HG03095 (cell line): ENCODE measurements around the gene ADCK1.
"Not testable (repeated sequence)": the region's sequence is repeated elsewhere in the genome, so short reads cannot be mapped to it uniquely, and the experiment has no call there.

Experiments used
- ATAC-seq: cut with Tn5 transposase; IDR thresholded peaks from one replicate; pipeline ENCODE4 v1.9.1; 2021; ENCODE audit warnings: moderate library complexity; ENCODE audit not compliant: unreplicated experiment

Gene ADCK1

DNA sequence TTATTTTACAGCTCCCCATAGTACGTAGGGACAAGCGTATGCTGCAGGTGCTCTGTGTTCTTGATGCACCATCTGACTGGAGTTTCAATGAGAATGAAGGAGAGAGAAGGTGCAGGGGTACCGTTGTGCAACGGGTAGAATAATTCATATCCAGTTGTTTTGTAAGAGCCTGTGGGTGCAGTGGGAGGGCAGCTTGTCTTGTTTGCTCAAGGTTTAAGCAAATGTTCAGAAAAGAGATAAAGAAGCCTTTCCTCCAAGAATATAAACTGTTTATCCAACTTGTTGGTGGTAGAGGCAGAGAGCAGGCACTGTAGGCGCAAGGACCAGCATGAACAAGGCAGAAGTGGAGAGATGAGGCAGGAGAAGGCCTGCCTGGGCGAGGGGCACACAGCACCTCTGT, 64.2 kb downstream of the ADCK1 start:
- no peak for ATAC-seq

DNA sequence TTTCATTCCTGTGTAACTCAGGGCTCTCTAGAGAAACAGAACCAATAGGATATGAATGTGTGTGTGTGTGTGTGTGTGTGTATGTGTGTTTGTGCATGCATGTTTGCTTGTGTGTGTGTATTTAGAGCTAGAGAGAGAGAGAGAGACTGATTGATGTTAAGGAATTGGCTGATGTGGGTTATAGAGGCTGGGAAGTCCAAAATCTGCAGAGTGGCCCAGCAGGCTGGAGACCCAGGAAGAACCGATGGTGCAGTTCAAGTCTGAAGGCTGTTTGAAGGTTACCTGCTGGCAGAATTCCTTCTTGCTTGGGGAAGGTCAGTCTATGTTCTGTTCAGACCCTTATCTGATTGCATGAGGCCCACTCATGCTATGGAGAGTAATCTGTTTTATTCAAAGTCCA, 64.7 kb downstream of the ADCK1 start:
- ATAC-seq = no peak

DNA sequence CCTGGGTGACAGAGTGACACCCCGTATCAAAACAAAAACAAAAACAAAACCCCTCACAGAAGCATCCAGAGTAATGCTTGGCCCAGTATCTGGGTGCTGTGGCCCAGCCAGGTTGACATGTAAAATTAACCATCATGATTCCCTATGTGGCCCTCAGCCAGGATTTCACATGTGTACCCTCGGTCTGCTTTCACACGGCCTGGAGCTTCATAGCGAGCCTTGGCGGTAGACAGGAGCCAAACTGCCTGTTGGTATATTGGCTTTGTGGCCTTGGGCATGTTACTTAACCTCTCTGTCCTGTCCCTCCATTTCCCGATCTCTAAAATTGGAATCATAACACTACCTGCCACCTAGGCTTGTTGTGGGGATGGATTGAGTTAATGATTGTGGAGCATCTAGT, 65.5 kb downstream of the ADCK1 start:
- ATAC-seq = no peak

DNA sequence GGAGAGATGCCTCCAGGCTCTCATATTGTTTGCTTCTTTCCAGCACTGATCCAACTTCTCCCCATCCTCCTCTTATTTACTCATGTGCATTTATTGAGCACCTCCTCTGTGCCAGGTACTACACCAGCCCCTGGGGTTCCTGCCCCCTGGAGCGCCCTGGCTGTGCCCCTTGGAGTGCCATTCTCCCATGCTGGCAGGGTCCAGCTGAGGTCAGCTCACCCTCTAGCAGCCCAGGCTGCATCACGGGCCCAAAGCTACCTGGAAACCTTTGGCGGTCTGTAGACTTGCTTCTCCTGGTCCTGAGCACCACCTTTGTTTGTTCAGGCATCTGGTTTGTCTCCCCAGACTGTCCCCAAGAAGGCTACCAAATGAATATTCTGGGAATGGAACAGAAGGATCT, 67.0 kb downstream of the ADCK1 start:
- no peak for ATAC-seq

GRCh38 chr14:77867476-77867875, 67.6 kb downstream of the ADCK1 start:
- ATAC-seq = no peak

DNA sequence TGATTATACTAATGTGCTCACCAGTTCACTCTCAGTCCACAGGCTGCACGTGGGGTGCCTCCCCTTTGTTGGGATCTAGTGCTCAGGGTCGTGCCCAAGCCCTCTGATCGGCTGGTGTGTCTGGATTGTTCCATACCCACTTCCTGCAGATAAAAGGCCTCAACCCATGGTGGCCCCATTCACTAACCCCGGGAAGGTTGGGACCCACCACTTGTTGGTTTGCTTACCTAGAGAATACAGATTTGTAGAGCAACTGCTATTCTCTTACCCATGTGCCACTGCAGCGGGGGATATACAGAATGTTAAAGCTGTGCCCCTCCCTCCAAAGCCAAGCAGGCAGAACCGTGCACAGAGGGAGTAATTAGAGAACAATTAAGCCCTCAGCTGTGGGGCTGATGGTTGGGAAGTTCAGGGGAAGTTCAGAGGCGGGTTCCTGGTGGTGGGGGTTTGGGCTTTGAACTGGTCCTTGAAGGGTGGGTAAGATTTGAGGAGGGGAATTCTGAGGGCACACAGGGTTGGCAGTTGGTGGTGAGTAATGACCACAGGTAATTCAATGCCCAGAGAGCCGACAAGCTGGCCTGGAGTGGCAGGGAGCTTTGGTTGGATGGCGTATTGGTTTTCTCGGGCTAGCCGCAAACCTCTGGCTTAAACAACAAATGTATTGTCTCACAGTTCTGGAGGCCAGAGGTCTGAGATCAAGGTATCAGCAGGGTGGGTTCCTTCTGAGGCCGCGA, 68.8 kb downstream of the ADCK1 start:
- no peak for ATAC-seq

- no peak for ATAC-seq
These were observed 69.4 kb downstream of the ADCK1 start for GRCh38 chr14:77869340-77869739.

DNA sequence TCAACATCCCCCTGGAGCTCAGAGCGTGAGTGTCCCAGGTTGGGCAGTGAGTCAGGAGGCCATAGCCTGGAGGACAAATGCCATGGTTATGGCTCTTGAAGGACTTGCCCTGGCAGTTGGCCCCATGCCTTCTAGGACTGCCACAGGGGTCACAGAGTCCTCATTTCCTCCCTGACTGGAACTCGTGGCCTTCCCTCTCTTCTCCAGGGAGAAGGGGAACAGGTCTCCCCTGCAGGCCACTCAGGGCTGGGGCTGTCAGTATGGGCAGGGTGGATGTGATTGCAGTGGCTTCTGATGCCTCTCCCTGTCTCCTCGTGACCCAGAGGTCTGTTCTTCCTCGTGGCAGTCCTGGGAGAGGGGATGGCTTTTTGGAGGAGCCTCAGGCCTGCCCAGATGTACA, 70.7 kb downstream of the ADCK1 start:
- ATAC-seq = no peak

DNA sequence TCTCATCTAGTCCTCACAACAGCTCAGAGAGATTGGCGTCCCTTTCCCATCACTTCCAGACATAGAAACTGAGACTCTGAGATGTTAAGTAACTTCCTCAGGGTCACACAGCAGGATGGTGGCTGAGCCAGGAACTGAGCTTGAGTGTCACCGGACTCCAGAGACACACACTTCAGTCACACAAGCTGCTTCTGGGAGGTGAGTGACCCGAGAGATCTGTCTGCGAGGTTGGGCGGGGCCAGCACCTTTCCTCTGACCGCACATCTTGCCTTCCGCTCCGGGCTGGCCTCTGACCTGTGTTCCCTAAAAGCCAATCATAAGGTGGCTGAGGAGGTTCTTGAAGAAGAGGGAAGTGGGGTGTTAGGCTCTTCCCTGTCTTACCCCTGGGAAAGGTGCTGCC, 72.2 kb downstream of the ADCK1 start:
- no peak for ATAC-seq

DNA sequence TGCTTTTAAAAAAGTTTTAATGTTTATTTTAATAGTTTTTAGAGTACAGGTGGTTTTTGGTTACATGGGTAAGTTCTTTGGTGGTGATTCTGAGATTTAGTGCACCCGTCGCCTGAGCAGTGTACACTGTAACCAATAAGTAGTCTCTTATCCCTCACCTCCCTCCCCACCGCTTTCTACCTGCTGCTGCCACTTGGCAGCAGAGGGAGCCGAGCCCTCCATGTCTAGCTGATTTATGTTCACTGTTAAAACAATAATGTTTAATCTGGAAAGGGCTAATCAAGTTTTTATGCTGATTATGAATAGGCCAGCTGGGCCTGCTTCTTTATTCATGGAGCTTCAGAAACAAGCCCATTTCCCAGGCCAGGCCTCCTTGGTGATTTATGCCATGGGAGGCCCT, 73.1 kb downstream of the ADCK1 start:
- ATAC-seq = no peak

- ATAC-seq = no peak
These were observed 78.9 kb downstream of the ADCK1 start for GRCh38 chr14:77878783-77879182.

DNA sequence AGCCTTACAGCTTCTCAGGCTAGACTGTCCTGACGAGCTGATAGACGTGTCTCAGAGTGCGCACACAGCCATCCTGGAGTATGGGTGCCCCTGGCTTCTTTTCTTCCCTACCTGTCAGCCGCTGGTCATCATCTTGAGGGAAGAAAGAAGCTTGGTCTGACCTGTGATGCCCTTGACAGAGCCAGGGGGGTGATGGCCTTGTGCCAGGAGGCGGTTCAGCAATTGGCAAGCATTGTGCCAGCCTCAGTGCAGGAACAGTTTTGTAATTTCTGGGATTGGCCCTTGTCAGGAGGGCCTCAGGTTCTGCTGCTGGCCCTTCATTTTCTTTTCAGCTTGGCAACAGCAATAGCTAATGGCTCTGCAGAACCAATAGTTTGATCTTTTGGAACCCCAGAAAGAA, 80.1 kb downstream of the ADCK1 start:
- ATAC-seq = no peak

- ATAC-seq = no peak
These were observed 82.2 kb downstream of the ADCK1 start for GRCh38 chr14:77882098-77882497.

GRCh38 chr14:77882636-77883035, 82.7 kb downstream of the ADCK1 start:
- ATAC-seq = no peak

DNA sequence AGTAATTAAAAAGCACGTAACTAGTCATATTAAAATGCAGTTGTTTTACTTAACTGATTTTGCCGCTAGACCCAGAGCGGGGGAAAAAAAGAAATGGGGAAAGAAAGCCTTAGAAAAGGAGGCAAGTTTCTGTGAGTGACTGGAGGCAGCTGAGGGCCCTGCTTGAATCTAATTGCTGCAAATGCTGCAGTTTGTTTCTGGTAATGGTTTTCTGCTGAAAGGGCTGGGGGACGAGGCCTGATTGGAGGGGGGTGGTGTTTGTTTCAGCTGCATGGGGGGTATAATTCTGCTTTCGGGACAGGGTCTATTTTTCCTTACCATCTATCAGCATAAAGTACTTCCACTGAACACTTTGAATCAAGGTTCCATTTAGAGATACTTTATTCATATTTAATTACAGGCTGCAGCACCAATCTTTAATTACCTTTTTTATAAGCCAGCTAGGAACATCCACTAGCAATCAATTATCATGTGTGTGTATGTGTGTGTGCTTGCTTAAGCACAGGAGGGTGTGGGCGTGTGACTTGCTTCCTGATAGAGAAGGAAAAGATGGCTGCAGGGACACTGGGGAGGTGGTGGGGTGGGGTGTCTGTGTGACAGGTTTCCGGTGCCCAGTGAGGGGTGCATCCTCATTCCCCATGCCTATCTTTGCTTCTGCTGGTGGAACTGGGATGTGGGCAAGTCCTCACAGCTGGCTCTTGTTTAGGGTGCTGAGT, 83.4 kb downstream of the ADCK1 start:
- no peak for ATAC-seq

GRCh38 chr14:77883847-77884238, 83.9 kb downstream of the ADCK1 start:
- no peak for ATAC-seq

DNA sequence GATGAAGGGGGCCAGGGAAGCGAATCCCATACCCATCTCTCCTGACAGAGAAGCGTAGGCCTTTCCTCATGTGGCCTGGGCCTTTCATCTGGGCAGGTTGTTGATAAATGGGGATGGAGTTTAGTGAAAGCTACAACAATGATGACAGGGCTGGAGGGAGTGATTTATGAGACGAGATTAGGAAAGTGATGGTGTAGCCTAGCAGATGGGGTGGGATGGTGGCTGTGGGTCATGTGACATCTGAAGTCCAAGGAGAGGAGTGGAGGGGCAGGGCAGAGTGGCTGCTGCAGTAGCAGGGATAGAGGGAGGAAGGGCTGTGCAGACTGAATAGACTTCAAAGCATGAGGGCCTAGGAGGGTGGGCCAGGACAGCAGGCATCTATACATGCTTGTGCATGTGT, 85.5 kb downstream of the ADCK1 start:
- no peak for ATAC-seq

DNA sequence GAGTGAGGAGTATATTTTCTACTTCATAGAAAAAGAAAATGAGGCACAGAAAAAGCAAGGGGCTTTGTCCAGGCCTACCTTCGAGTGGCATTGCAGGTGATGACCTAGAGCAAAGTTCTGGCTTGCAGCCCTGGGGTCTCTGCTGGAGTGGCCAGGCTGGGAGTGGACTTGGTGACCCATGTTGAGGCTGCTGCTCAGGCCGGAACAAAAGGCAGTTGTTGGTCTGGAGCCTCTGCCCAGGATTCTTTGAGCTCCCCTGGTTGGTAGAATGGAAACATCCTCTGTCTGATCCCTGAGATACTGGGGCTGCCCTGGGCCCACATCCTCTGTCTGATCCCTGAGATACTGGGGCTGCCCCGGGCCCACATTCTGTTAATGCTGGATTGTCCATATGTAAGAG, 86.1 kb downstream of the ADCK1 start:
- ATAC-seq = no peak

GRCh38 chr14:77888903-77889302, 89.0 kb downstream of the ADCK1 start:
- not testable (repeated sequence) for ATAC-seq

DNA sequence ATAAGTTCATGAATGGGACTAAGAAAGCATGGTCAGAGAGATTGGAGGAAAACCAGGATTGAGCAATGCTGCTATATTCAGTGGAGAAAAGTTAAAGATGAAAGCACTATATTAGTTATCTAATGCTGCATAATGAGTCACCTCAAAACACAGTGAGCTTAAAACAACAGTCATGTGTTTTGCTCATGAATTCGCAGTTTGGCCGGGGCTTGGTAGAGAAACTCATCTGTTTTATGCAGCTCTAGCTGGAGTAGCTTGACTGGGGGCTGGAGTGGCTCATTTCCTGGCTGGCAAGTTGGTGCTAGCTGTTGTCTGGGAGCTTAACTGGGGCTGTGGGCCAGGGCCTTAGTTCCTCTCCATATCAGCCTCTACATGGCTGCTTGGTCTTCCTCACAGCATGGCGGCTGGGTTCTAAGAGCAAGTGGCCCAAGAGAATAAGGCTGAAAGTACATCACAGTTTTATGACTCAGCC, 90.1 kb downstream of the ADCK1 start:
- ATAC-seq = no peak

DNA sequence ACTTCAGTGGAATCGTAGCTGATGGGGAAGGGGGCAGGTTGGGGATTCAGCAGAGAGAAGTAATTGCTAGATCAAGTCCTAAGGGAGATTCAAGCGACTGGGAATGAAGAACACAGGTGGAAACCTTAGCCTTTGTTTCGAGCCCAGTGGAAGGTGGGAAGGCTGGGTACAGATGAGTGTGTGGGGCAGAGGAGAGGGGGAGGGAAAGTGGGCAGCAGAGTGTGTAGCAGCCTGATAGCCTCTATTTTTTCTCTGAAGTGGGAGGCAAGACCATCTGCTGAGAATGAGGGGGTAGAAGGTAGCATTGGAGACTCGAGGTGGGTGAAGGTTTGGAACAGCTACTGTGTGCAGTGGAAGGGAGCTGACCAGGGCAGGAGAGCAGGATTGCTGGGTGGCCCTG, 91.0 kb downstream of the ADCK1 start:
- no peak for ATAC-seq

- no peak for ATAC-seq
These were observed 92.5 kb downstream of the ADCK1 start for GRCh38 chr14:77892381-77892871.
